ENCODE results near the gene POLA1.

POLA1 gene

DNA sequence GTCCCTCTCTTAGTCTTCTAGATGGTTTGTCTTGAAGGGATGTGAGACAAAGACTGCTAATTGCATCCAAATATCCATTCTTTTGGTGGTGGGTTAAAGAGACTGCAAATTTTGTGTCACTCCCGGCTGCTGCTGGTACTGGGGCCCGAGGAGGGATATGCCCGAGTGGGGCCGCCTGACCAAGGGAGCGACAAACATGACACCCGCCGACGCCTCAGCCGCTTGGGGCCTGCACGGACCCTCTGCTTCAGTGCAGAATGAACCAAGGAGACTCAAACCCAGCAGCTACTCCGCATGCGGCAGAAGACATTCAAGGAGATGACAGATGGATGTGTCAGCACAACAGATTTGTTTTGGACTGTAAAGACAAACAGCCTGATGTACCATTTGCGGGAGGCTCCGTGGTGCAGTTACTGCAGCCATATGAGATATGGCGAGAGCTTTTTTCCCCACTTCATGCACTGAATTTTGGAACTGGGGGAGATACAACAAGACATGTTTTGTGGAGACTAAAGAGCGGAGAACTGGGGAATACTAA lies 335.6 kb downstream of the POLA1 start:
- in situ Hi-C loops (cut with HindIII; ENCODE audit: low pct_ligation_motif_present, low pct_unique_long_range_greater_than_20kb, low sequenced_read_pairs) = no loop called here
- no peak for DNase-seq

DNA sequence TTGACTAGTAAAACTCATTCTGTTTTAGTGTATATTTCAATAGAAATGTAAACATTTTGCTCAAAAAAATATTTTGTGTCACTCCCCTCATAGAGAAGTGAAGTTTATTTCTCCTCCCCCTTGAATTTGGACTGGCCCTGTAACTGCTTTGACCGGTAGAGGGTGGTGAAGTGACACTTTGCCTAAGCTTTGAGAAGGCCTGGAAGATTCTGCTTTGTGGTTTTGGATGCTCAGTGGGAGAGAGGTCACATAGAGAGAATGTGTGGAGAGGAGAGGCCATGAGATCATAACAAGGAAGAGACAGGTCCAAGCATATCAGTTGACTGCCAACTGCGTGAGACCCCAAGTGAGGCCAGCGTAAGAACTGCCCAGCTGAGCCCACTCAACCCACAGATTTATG lies 341.2 kb downstream of the POLA1 start:
- in situ Hi-C loops (cut with HindIII; ENCODE audit: low pct_ligation_motif_present, low pct_unique_long_range_greater_than_20kb, low sequenced_read_pairs) = no loop called here
- no peak for DNase-seq

DNA sequence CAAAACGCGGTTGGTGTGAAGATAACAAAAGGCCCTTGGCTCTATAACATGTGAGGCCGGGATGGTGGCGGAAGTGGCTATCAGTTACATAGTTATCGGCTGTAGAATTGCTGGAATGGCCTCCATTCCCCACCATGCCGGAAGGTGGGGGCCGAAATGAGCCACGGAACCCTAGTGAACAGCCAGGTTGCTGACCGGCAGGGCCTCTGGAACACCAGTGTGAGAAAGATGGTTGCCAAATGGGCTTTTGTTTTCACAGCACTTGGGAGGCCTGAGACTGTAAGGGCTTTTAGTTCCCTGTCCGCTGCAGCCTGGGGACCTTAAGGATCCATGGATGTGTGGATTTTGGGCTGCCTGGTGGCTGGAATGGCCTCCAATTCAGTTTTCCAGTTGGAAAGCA lies 345.3 kb downstream of the POLA1 start:
- no peak for DNase-seq
- in situ Hi-C loops (cut with HindIII; ENCODE audit: low pct_ligation_motif_present, low pct_unique_long_range_greater_than_20kb, low sequenced_read_pairs) = no loop called here

DNA sequence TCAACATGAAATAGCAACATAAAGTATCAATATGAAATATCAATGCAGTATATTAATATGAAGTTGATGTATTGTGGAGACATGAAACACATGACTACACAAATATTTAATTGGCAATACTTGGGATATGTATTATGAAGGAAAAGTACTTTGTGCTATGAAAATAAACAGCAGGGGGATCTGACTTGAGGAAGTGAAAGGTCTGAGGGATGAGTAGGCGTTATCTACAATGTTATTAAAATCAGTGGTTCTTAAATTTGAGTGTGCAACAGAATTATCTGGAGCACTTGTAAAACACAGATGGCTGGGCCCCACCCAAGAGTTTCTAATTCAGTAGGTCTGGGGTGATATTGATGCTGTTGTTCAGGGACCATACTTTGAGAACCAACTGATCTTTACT lies 349.5 kb downstream of the POLA1 start:
- no peak for DNase-seq
- in situ Hi-C loops (cut with HindIII; ENCODE audit: low pct_ligation_motif_present, low pct_unique_long_range_greater_than_20kb, low sequenced_read_pairs) = no loop called here

Measured in ACHN (cell line).